ENCODE measurements around the gene RCSD1. TPM values are rescaled to one million over a fixed set of nuclear protein-coding genes. Genes with fewer than 3 reads are reported as not detected.

RCSD1 gene
- total RNA-seq, 1 experiment from 2014 or later = 0.16 TPM

DNA sequence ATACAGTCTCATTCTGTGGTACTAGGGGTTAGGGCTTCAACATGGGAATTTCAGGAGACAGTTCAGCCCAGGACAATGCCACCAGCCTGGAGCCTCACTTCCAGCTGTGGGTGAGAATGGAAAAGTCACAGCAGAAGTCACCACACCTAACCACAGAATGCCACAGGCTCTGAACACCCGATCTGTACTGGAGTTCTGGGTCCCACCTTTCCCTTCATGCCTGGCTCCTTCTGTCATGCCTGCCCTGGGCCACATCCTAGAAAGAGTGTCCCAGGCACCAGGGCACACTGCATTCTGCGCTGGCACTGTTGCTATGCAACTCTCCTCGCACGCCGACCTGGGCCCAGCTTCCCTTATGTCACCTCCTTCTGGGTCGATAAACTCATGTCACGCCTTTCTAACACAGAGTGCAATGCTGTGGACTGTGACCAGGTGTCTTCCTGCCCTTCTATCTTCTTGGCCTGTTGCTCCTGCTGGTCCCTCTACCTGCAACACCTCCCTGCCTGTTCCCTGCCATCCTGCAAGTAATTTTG is 21.2 kb downstream of the RCSD1 start:
- H3K4me1 Mint-ChIP-seq (ENCODE audit: insufficient read depth, unreplicated experiment) = no peaks in the 10 kb centered on the region
- POLR2A ChIA-PET = interaction anchor here (0.9 kb wide), 1 partner anchor 9 kb away, joined by 3 read pairs; no protein-coding TSS in a partner anchor
- no peaks in the 10 kb centered on the region for H3K9me3 Mint-ChIP-seq (ENCODE audit: unreplicated experiment)
- H3K36me3 Mint-ChIP-seq (ENCODE audit: insufficient read depth, unreplicated experiment) = no peaks in the 10 kb centered on the region
- H3K4me3 Mint-ChIP-seq (ENCODE audit: unreplicated experiment) = no peak overlapping the region
- no peak for DNase-seq (ENCODE audit: unreplicated experiment)
- CTCF ChIA-PET = interaction anchor here (0.6 to 3.2 kb wide), 3 partner anchors 17 to 53 kb away, joined by 3 to 18 read pairs (median 3); no protein-coding TSS in a partner anchor
- intact Hi-C loops (cut with micrococcal nuclease) = no loop called here
- no TSS peak for BruUV-seq (replicated peaks)
- no peak overlapping the region for H3K27ac Mint-ChIP-seq (ENCODE audit: low read depth, unreplicated experiment)
- TF ChIP-seq, protein P1, sequence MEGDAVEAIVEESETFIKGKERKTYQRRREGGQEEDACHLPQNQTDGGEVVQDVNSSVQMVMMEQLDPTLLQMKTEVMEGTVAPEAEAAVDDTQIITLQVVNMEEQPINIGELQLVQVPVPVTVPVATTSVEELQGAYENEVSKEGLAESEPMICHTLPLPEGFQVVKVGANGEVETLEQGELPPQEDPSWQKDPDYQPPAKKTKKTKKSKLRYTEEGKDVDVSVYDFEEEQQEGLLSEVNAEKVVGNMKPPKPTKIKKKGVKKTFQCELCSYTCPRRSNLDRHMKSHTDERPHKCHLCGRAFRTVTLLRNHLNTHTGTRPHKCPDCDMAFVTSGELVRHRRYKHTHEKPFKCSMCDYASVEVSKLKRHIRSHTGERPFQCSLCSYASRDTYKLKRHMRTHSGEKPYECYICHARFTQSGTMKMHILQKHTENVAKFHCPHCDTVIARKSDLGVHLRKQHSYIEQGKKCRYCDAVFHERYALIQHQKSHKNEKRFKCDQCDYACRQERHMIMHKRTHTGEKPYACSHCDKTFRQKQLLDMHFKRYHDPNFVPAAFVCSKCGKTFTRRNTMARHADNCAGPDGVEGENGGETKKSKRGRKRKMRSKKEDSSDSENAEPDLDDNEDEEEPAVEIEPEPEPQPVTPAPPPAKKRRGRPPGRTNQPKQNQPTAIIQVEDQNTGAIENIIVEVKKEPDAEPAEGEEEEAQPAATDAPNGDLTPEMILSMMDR (IDR thresholded peaks at IDR 0.05; ENCODE audit: unreplicated experiment) = no peak
- no peaks in the 10 kb centered on the region for H3K27me3 Mint-ChIP-seq (ENCODE audit: insufficient read depth, unreplicated experiment)

DNA sequence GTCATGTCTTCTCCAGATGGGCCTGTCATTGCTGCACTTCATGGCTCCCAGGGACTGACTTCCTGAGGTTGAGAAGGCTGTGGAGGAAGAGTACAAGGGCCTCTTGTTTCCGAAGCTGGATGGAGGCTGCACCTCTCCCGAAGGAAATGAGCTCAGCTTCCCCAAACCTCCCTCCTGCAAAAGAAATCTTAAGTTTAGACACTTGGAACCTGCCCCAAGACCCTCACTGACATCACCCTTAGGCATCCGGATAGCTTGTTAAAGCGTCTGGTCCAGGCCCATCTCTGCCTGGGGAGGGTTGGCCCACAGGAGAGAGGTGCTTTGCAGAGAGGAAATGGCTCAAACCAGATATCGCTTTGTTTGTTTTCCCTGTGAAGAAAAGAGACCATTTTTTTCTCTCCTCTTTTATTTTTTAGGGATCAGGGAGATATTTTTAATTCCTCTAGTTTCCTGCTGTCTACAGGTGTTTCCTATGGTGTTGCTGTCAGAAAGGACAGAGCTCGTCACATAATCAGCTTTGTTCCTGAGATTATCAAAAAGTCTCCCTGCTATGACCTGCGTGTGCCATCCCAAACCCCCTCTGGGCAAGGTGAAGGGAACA is 25.0 kb downstream of the RCSD1 start:
- TF ChIP-seq, protein P1 (IDR thresholded peaks at IDR 0.05; ENCODE audit: unreplicated experiment) = no peak
- no peak overlapping the region for H3K4me3 Mint-ChIP-seq (ENCODE audit: unreplicated experiment)
- intact Hi-C loops (cut with micrococcal nuclease) = no loop called here
- no peaks in the 10 kb centered on the region for H3K36me3 Mint-ChIP-seq (ENCODE audit: insufficient read depth, unreplicated experiment)
- no peak for DNase-seq (ENCODE audit: unreplicated experiment)
- CTCF ChIA-PET = interaction anchor here (0.6 to 3.5 kb wide), 7 partner anchors 27 to 99 kb away, joined by 3 to 14 read pairs (median 4); no protein-coding TSS in a partner anchor
- H3K27me3 Mint-ChIP-seq (ENCODE audit: insufficient read depth, unreplicated experiment) = no peaks in the 10 kb centered on the region
- H3K9me3 Mint-ChIP-seq (ENCODE audit: unreplicated experiment) = no peaks in the 10 kb centered on the region
- POLR2A ChIA-PET = interaction anchor here (0.8 to 1.5 kb wide), 3 partner anchors 11 to 54 kb away, joined by 3 to 5 read pairs (median 3); no protein-coding TSS in a partner anchor
- BruUV-seq (replicated peaks) = no TSS peak
- H3K27ac Mint-ChIP-seq (ENCODE audit: low read depth, unreplicated experiment) = no peak overlapping the region
- peaks cover 12% of the 10 kb centered on the region for H3K4me1 Mint-ChIP-seq (ENCODE audit: insufficient read depth, unreplicated experiment)

DNA sequence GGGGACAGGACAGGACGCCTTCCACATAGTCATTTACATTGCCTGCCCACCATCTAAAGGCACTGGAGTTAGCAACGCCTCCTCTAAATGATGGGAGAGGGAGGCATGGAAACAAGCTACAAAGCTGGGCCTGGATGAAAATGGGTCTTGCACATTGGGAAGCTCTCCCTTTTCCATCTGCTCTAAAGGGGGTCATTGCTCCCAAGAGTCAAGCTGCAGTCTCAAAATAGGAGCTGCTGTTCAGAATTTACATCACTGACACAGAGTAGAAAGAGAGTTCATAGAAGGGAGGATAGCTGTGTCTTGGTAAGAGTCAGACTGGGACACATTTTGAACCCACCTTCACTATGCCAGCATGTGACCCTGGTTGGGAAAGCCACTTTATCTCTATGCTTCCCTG is 26.6 kb downstream of the RCSD1 start:
- intact Hi-C loops (cut with micrococcal nuclease) = no loop called here
- BruUV-seq (replicated peaks) = no TSS peak
- ChIA-PET POLR2A (interaction anchor here (0.5 to 1.0 kb wide), 4 partner anchors 36 to 95 kb away, joined by 3 read pairs; no protein-coding TSS in a partner anchor), CTCF (interaction anchor here (0.5 to 3.5 kb wide), 3 partner anchors 18 to 56 kb away, joined by 3 to 14 read pairs (median 5); no protein-coding TSS in a partner anchor)
- no peak for DNase-seq (ENCODE audit: unreplicated experiment)
- Mint-ChIP-seq H3K27me3 (ENCODE audit: insufficient read depth, unreplicated experiment) (no peaks in the 10 kb centered on the region), H3K4me1 (ENCODE audit: insufficient read depth, unreplicated experiment) (peaks cover 27% of the 10 kb centered on the region), H3K27ac (ENCODE audit: low read depth, unreplicated experiment) (no peak overlapping the region), H3K36me3 (ENCODE audit: insufficient read depth, unreplicated experiment) (no peaks in the 10 kb centered on the region), H3K4me3 (ENCODE audit: unreplicated experiment) (no peak overlapping the region), H3K9me3 (ENCODE audit: unreplicated experiment) (no peaks in the 10 kb centered on the region)
- TF ChIP-seq, protein P1 (IDR thresholded peaks at IDR 0.05; ENCODE audit: unreplicated experiment) = no peak

DNA sequence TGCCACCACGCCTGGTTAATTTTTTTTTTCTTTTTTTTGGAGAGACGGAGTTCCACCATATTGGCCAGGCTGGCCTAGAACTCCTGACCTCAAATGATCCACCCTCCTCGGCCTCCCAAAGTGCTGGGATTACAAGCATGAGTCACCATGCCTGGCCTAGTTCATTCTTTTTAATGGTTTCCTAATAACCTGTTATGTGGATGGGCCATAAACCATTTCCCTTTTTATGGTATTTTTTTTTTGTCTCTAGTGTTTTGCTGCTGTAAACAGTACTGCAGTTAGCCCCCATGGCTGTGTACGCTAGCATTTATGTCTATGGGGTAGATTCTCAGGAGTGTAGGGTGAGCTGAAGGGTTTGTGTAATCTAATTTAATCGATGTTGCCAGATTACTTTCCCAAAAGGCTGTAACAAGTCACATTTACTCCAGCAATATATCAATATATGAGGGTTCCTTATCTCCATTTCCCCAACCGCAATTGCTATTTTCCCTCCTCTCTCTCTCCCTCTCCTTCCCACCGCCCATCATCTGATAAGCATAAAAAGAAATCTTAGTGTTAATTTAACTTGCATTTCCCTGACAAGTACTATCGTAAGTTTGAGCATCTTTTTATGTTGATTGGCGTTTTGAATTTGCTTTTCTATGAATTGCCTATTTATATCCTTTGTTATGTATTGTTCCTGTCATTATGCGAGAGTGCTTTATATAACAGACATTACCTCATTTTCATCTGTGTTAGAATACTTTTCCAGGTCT is 28.7 kb downstream of the RCSD1 start:
- TF ChIP-seq, protein P1 (IDR thresholded peaks at IDR 0.05; ENCODE audit: unreplicated experiment) = no peak
- Mint-ChIP-seq H3K27me3 (ENCODE audit: insufficient read depth, unreplicated experiment) (no peaks in the 10 kb centered on the region), H3K36me3 (ENCODE audit: insufficient read depth, unreplicated experiment) (no peaks in the 10 kb centered on the region), H3K4me1 (ENCODE audit: insufficient read depth, unreplicated experiment) (peaks cover 48% of the 10 kb centered on the region), H3K4me3 (ENCODE audit: unreplicated experiment) (no peak overlapping the region), H3K27ac (ENCODE audit: low read depth, unreplicated experiment) (peak overlapping the region; percentile 58), H3K9me3 (ENCODE audit: unreplicated experiment) (no peaks in the 10 kb centered on the region)
- ChIA-PET POLR2A (interaction anchor here (0.8 kb wide), 1 partner anchor 10 kb away, joined by 3 read pairs; no protein-coding TSS in a partner anchor), CTCF (interaction anchor here (0.6 to 1.7 kb wide), 3 partner anchors 29 to 58 kb away, joined by 3 to 8 read pairs (median 3); no protein-coding TSS in a partner anchor)
- BruUV-seq (replicated peaks) = no TSS peak
- DNase-seq (ENCODE audit: unreplicated experiment) = no peak
- intact Hi-C loops (cut with micrococcal nuclease) = no loop called here

Measured in MCF 10A (cell line).